Measurements from ENCODE around the gene ZSCAN1.

GRCh38 chr19:58058467-58058866 is 24.6 kb downstream of the ZSCAN1 start:
- TF ChIP-seq ZBTB43 (CRISPR knock-in tag; IDR thresholded peaks at IDR 0.05), result no peak
- TF ChIP-seq CTCF (IDR thresholded peaks at IDR 0.05), result no peak
- TF ChIP-seq MAX (CRISPR knock-in tag; IDR thresholded peaks at IDR 0.05), result no peak
- no peak for TF ChIP-seq USF2 (CRISPR knock-in tag; IDR thresholded peaks at IDR 0.05)
